ENCODE measurements around the gene ELF4.

DNA sequence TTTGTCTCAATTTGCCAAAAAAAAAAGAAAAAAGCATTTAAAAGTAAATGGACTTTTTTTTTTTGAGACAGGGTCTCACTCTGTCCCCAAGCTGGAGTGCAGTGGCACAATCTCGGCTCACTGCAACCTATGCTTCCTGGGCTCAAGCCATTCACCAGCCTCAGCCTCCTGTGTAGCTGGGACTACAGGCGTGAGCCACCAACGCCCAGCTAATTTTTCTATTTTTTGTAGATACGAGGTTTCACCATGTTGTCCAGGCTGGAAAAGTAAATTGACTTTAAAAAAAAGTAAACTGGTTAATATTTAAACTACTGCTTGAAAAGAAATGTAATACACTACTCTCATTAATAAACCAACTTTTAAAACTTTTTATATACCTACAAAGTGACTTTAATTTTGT, 49.5 kb upstream of the ELF4 start:
- TF ChIP-seq CTCF (IDR thresholded peaks at IDR 0.05; ENCODE audit: insufficient read depth, low read depth, low read length) (no peak), EZH2 (IDR thresholded peaks at IDR 0.05; ENCODE audit: insufficient read depth, low read length) (no peak)
